Measurements from ENCODE around the gene TCP11L1.

- no peak for TF ChIP-seq CTCF (IDR thresholded peaks at IDR 0.05)
- no peak for TF ChIP-seq POLR2A (IDR thresholded peaks at IDR 0.05)
Observed at GRCh38 chr11:33089776-33090175, 50.4 kb downstream of the TCP11L1 start.
